ENCODE data around the gene HMGN3.

The HMGN3 gene

GRCh38 chr6:79232696-79233462, 1.6 kb downstream of the HMGN3 start:
- peak overlapping the region; percentile 80 for H3K4me2 ChIP-seq (ENCODE audit: low read depth, low read length, poor library complexity, severe bottlenecking)
- H3K27ac ChIP-seq (ENCODE audit: low read depth, low read length), result 0 out of 2 replicates have a peak overlapping the region, but pooled peaks have one; percentile 59
- H3K79me2 ChIP-seq (ENCODE audit: insufficient read depth, low read length), result peaks cover 62% of the 10 kb centered on the region
- peak overlapping the region; percentile 90 for H2AFZ ChIP-seq (ENCODE audit: low read depth, low read length, severe bottlenecking)
- peaks cover 4% of the 10 kb centered on the region; the same call in 1 of the 2 replicates for H3K36me3 ChIP-seq (ENCODE audit: low read length)
- H3K27me3 ChIP-seq (ENCODE audit: low read length), result no peaks in the 10 kb centered on the region
- H3K9me2 ChIP-seq (replicated peaks; ENCODE audit: insufficient read depth, low read length), result no peaks in the 10 kb centered on the region
- H3F3A ChIP-seq (ENCODE audit: insufficient read depth), result peaks cover 5% of the 10 kb centered on the region
- no peaks in the 10 kb centered on the region for H3K9me3 ChIP-seq (ENCODE audit: insufficient read depth, low read length)
- H3K9ac ChIP-seq (ENCODE audit: low read length), result peak overlapping the region; percentile 90
- no peak for TF ChIP-seq EZH2phosphoT487 (conservative IDR thresholded peaks at IDR 0.05; ENCODE audit: low read length)
- TF ChIP-seq CTCF (IDR thresholded peaks at IDR 0.05; ENCODE audit: insufficient read depth, low read length, poor library complexity, severe bottlenecking), result no peak
- peak overlapping the region; percentile 92 for H3K4me3 ChIP-seq (ENCODE audit: insufficient read depth, low read length, poor library complexity, severe bottlenecking)
- no peaks in the 10 kb centered on the region for H4K20me1 ChIP-seq (ENCODE audit: low read depth, low read length)

DNA sequence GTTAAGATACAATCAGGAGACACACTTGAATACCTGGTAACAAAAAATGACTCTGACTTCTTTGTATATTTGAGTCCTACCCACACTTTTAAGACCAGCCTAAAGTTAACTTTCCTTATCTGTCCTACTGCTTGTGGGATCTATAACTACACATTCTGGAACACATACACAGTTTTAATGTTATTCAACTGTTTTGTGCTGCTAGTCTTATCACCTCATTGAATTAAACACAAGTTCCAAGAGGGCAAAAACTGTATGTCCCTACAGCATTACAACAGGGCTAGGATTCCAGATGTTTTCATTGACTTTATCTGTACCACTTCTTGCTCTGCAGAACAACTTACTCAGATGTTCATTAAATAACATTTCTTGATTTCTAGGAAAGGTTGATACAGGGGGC, 2.8 kb downstream of the HMGN3 start:
- Histone ChIP-seq H3F3A (ENCODE audit: insufficient read depth) (peaks cover 5% of the 10 kb centered on the region), H3K79me2 (ENCODE audit: insufficient read depth, low read length) (peaks cover 74% of the 10 kb centered on the region), H3K9me3 (ENCODE audit: insufficient read depth, low read length) (no peaks in the 10 kb centered on the region), H3K27me3 (ENCODE audit: low read length) (no peaks in the 10 kb centered on the region), H2AFZ (ENCODE audit: low read depth, low read length, severe bottlenecking) (no peak overlapping the region), H3K4me3 (ENCODE audit: insufficient read depth, low read length, poor library complexity, severe bottlenecking) (no peak overlapping the region), H4K20me1 (ENCODE audit: low read depth, low read length) (no peaks in the 10 kb centered on the region), H3K36me3 (ENCODE audit: low read length) (peaks cover 4% of the 10 kb centered on the region; the same call in 1 of the 2 replicates), H3K4me2 (ENCODE audit: low read depth, low read length, poor library complexity, severe bottlenecking) (peak overlapping the region; percentile 6), H3K9ac (ENCODE audit: low read length) (no peak overlapping the region), H3K27ac (ENCODE audit: low read depth, low read length) (no peak overlapping the region), H3K9me2 (replicated peaks; ENCODE audit: insufficient read depth, low read length) (no peaks in the 10 kb centered on the region)
- TF ChIP-seq EZH2phosphoT487 (conservative IDR thresholded peaks at IDR 0.05; ENCODE audit: low read length), result no peak
- no peak for TF ChIP-seq CTCF (IDR thresholded peaks at IDR 0.05; ENCODE audit: insufficient read depth, low read length, poor library complexity, severe bottlenecking)

GRCh38 chr6:79231101-79231500, 3.4 kb downstream of the HMGN3 start:
- no peak overlapping the region for H3K27ac ChIP-seq (ENCODE audit: low read depth, low read length)
- H3K27me3 ChIP-seq (ENCODE audit: low read length), result no peaks in the 10 kb centered on the region
- no peak overlapping the region for H3K9ac ChIP-seq (ENCODE audit: low read length)
- H3K4me3 ChIP-seq (ENCODE audit: insufficient read depth, low read length, poor library complexity, severe bottlenecking), result no peak overlapping the region
- peak overlapping the region; percentile 6 for H3K4me2 ChIP-seq (ENCODE audit: low read depth, low read length, poor library complexity, severe bottlenecking)
- peaks cover 5% of the 10 kb centered on the region for H3F3A ChIP-seq (ENCODE audit: insufficient read depth)
- H4K20me1 ChIP-seq (ENCODE audit: low read depth, low read length), result 0 out of 2 replicates have a peak, but pooled peaks cover under 1% of the 10 kb centered on the region
- H3K79me2 ChIP-seq (ENCODE audit: insufficient read depth, low read length), result peaks cover 79% of the 10 kb centered on the region
- no peak overlapping the region for H2AFZ ChIP-seq (ENCODE audit: low read depth, low read length, severe bottlenecking)
- H3K9me3 ChIP-seq (ENCODE audit: insufficient read depth, low read length), result no peaks in the 10 kb centered on the region
- peaks cover 4% of the 10 kb centered on the region; the same call in 1 of the 2 replicates for H3K36me3 ChIP-seq (ENCODE audit: low read length)
- no peak for TF ChIP-seq CTCF (IDR thresholded peaks at IDR 0.05; ENCODE audit: insufficient read depth, low read length, poor library complexity, severe bottlenecking)
- TF ChIP-seq EZH2phosphoT487 (conservative IDR thresholded peaks at IDR 0.05; ENCODE audit: low read length), result no peak
- no peaks in the 10 kb centered on the region for H3K9me2 ChIP-seq (replicated peaks; ENCODE audit: insufficient read depth, low read length)
